Suppressor macrophage treated with lipopolysaccharide for 1 hour (primary cell): ENCODE results near the gene SEMA3F.
"Not testable (repeated sequence)": the region's sequence is repeated elsewhere in the genome, so short reads cannot be mapped to it uniquely, and the experiment has no call there.

ENCODE experiments used
- DNase-seq, 3 donors: peaks; one replicate each; pipeline ENCODE4 v3.0.0-alpha.2; 2020 to 2022

The SEMA3F gene

GRCh38 chr3:50195501-50196252, 40.6 kb downstream of the SEMA3F start:
- no peak for DNase-seq

GRCh38 chr3:50196253-50196801, 41.2 kb downstream of the SEMA3F start:
- no peak for DNase-seq

- DNase-seq = no peak
Observed at GRCh38 chr3:50201573-50202315, 46.6 kb downstream of the SEMA3F start.

GRCh38 chr3:50202353-50203112, 47.4 kb downstream of the SEMA3F start:
- no peak for DNase-seq

- DNase-seq = no peak
Observed at GRCh38 chr3:50203113-50203808, 48.1 kb downstream of the SEMA3F start.

GRCh38 chr3:50203809-50204803, 49.0 kb downstream of the SEMA3F start:
- DNase-seq = no peak

- no peak for DNase-seq
Observed at GRCh38 chr3:50204804-50205412, 49.8 kb downstream of the SEMA3F start, which contains the start of gene SLC38A3. TSS of gene SLC38A3 (plus strand) at chr3:50205271. CDS start at chr3:50214200, 8,929 bp downstream.

GRCh38 chr3:50205413-50206276, 50.5 kb downstream of the SEMA3F start:
- peak in 2 of 3 donors; percentile 25 to 49 for DNase-seq

GRCh38 chr3:50207359-50208042, 52.4 kb downstream of the SEMA3F start:
- no peak for DNase-seq

GRCh38 chr3:50208677-50209344, 53.7 kb downstream of the SEMA3F start:
- no peak for DNase-seq

- DNase-seq = no peak
Observed at GRCh38 chr3:50210176-50210509, 55.0 kb downstream of the SEMA3F start.

GRCh38 chr3:50210510-50211367, 55.6 kb downstream of the SEMA3F start:
- DNase-seq = no peak

- DNase-seq = not testable (repeated sequence)
Observed at GRCh38 chr3:50211368-50211717, 56.2 kb downstream of the SEMA3F start.

- DNase-seq = no peak
Observed at GRCh38 chr3:50211930-50212329, 56.8 kb downstream of the SEMA3F start.

GRCh38 chr3:50212502-50212901, 57.4 kb downstream of the SEMA3F start:
- DNase-seq = no peak

GRCh38 chr3:50212971-50213370, 57.8 kb downstream of the SEMA3F start:
- DNase-seq = no peak

GRCh38 chr3:50213373-50213772, 58.2 kb downstream of the SEMA3F start:
- no peak for DNase-seq

GRCh38 chr3:50214824-50215223, 59.7 kb downstream of the SEMA3F start:
- DNase-seq = no peak
